Measurements from ENCODE around the gene TXNRD2. TPM values are rescaled to one million over a fixed set of nuclear protein-coding genes. Genes with fewer than 3 reads are reported as not detected.

The TXNRD2 gene
- total RNA-seq, 1 experiment from 2014 or later, result 23.0 TPM

- Histone ChIP-seq H3K27me3 (ENCODE audit: low read length) (no peaks in the 10 kb centered on the region), H3K79me2 (ENCODE audit: low read length) (no peaks in the 10 kb centered on the region), H3K27ac (ENCODE audit: low read length) (no peak overlapping the region), H2AFZ (ENCODE audit: low read length) (no peak overlapping the region), H3K36me3 (ENCODE audit: low read depth, low read length) (no peaks in the 10 kb centered on the region), H3K4me3 (ENCODE audit: low read length) (no peak overlapping the region), H3K9me2 (replicated peaks; ENCODE audit: low read length) (no peaks in the 10 kb centered on the region), H3K4me2 (ENCODE audit: low read length) (no peak overlapping the region), H4K20me1 (ENCODE audit: low read length) (no peaks in the 10 kb centered on the region), H3K9ac (ENCODE audit: low read length) (no peak overlapping the region), H3F3A (ENCODE audit: low read length, unreplicated experiment) (no peaks in the 10 kb centered on the region), H3K9me3 (ENCODE audit: low read length) (no peaks in the 10 kb centered on the region), H3K4me1 (ENCODE audit: insufficient read depth, low read length) (no peaks in the 10 kb centered on the region)
- no TSS peak for BruUV-seq (replicated peaks)
- CTCF ChIA-PET, result no interaction called here
- intact Hi-C loops (cut with micrococcal nuclease), result no loop called here
- DNase-seq (no peak), ATAC-seq (no peak)
- TF ChIP-seq EZH2phosphoT487 (IDR thresholded peaks at IDR 0.05; ENCODE audit: borderline replicate concordance, low read length), result no peak
- no peak for TF ChIP-seq EZH2 (IDR thresholded peaks at IDR 0.05; ENCODE audit: low read length, unreplicated experiment)
- TF ChIP-seq CTCF (conservative IDR thresholded peaks at IDR 0.05; ENCODE audit: low read depth, low read length), result no peak
- POLR2A ChIA-PET (ENCODE audit: unreplicated experiment), result no interaction called here
These were observed 38.6 kb downstream of the TXNRD2 start for GRCh38 chr22:19903031-19903430.

DNA sequence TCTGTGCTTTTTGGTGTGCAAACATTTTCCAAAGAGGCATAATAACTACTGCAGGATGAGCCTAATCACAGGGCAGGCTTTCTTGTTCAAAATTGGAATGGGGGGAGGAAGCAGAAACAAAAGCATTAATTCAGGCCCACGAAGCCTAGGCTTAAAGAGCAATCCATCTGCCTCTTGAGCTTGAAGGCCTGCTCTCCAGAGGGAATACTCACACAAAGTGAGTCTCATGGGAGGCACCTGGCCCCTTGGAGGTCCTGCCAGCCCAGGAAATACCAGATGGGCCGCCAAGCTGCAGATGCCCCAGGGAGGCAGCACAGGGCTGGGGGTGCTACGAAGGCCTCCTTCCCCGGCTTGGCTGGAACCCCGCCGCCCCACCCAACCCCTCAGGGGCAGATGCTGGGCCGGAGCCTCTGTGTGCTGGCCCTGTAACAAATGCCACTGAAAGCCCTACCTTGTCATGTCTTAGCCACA, 39.3 kb downstream of the TXNRD2 start:
- no peak for DNase-seq
- no TSS peak for BruUV-seq (replicated peaks)
- Histone ChIP-seq H4K20me1 (ENCODE audit: low read length) (no peaks in the 10 kb centered on the region), H3K9me2 (replicated peaks; ENCODE audit: low read length) (no peaks in the 10 kb centered on the region), H3K36me3 (ENCODE audit: low read depth, low read length) (no peaks in the 10 kb centered on the region), H2AFZ (ENCODE audit: low read length) (no peak overlapping the region), H3F3A (ENCODE audit: low read length, unreplicated experiment) (no peaks in the 10 kb centered on the region), H3K27me3 (ENCODE audit: low read length) (no peaks in the 10 kb centered on the region), H3K4me2 (ENCODE audit: low read length) (no peak overlapping the region), H3K9me3 (ENCODE audit: low read length) (no peaks in the 10 kb centered on the region), H3K4me3 (ENCODE audit: low read length) (no peak overlapping the region), H3K9ac (ENCODE audit: low read length) (no peak overlapping the region), H3K27ac (ENCODE audit: low read length) (no peak overlapping the region), H3K4me1 (ENCODE audit: insufficient read depth, low read length) (no peaks in the 10 kb centered on the region), H3K79me2 (ENCODE audit: low read length) (no peaks in the 10 kb centered on the region)
- intact Hi-C loops (cut with micrococcal nuclease), result no loop called here
- TF ChIP-seq CTCF (conservative IDR thresholded peaks at IDR 0.05; ENCODE audit: low read depth, low read length) (no peak), EZH2 (IDR thresholded peaks at IDR 0.05; ENCODE audit: low read length, unreplicated experiment) (no peak), EZH2phosphoT487 (IDR thresholded peaks at IDR 0.05; ENCODE audit: borderline replicate concordance, low read length) (no peak)
- ATAC-seq, result no peak
- ChIA-PET CTCF (no interaction called here), POLR2A (ENCODE audit: unreplicated experiment) (no interaction called here)

DNA sequence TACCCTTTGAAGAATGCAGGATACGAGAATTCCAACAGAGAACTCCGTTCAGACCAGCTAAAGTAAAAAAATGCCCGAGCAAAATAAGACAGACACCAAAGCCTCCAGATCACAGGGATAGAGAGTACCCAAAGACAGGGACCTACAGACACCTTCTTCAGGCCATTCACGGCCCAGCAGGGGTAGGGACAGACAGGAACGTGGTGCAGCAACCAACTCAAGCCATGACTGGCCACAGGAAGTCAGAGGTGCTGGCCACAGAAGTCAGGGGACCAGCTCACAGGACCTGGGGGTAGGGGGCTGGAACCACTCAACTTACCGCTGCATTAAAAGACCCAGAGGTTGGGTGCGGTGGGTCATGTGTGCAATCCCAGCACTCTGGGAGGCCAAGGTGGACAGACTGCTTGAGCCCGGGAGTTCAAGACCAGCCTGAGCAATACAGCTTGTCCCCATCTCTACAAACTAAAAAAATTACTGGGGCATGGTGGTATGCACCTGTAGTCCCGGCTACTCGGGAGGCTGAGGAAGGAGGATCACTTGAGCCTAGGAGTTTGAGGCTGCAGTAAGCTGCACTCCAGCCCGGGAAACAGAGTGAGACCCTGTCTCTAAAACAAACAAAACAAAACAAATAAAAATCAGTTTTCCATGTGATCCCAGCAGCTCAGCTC, 39.9 kb downstream of the TXNRD2 start:
- ChIA-PET CTCF (no interaction called here), POLR2A (ENCODE audit: unreplicated experiment) (no interaction called here)
- Histone ChIP-seq H3K27ac (ENCODE audit: low read length) (no peak overlapping the region), H3K4me3 (ENCODE audit: low read length) (no peak overlapping the region), H3K27me3 (ENCODE audit: low read length) (no peaks in the 10 kb centered on the region), H2AFZ (ENCODE audit: low read length) (no peak overlapping the region), H3K79me2 (ENCODE audit: low read length) (no peaks in the 10 kb centered on the region), H3K9ac (ENCODE audit: low read length) (no peak overlapping the region), H3K9me2 (replicated peaks; ENCODE audit: low read length) (no peaks in the 10 kb centered on the region), H4K20me1 (ENCODE audit: low read length) (no peaks in the 10 kb centered on the region), H3K4me1 (ENCODE audit: insufficient read depth, low read length) (no peaks in the 10 kb centered on the region), H3F3A (ENCODE audit: low read length, unreplicated experiment) (no peaks in the 10 kb centered on the region), H3K36me3 (ENCODE audit: low read depth, low read length) (no peaks in the 10 kb centered on the region), H3K4me2 (ENCODE audit: low read length) (no peak overlapping the region), H3K9me3 (ENCODE audit: low read length) (no peaks in the 10 kb centered on the region)
- TF ChIP-seq CTCF (conservative IDR thresholded peaks at IDR 0.05; ENCODE audit: low read depth, low read length) (no peak), EZH2 (IDR thresholded peaks at IDR 0.05; ENCODE audit: low read length, unreplicated experiment) (no peak), EZH2phosphoT487 (IDR thresholded peaks at IDR 0.05; ENCODE audit: borderline replicate concordance, low read length) (no peak)
- DNase-seq (no peak), ATAC-seq (no peak)
- BruUV-seq (replicated peaks), result no TSS peak
- intact Hi-C loops (cut with micrococcal nuclease), result no loop called here

Data from PC-3 (cell line).